Stimulated activated effector memory CD8-positive, alpha-beta T cell treated with anti-CD3 and anti-CD28 coated beads, Interleukin-12 subunit alpha, Interleukin-12 subunit beta, amount 100 ng/mL, for 72 hours (primary cell): ENCODE measurements around the gene JARID2.

ENCODE experiments used
- ATAC-seq: fragments of 150-1000 bp; cut with Tn5 transposase; 2 replicates; pipeline ENCODE4 v1.10.0; 2021
- DNase-seq, 2 donors: peaks; one replicate each; pipeline ENCODE4 v3.0.0; 2021 to 2022; ENCODE audit warnings: low spot score in 2 of 2
- H3K27ac Mint-ChIP-seq: one replicate; pipeline ENCODE4 v1.8.0; 2022; ENCODE audit warnings: mild to moderate bottlenecking, mixed read lengths
- H3K36me3 Mint-ChIP-seq: one replicate; pipeline ENCODE4 v1.8.0; 2022; ENCODE audit warnings: mild to moderate bottlenecking, mixed read lengths
- H3K4me1 Mint-ChIP-seq: one replicate; pipeline ENCODE4 v1.8.0; 2022; ENCODE audit warnings: mixed read lengths
- H3K4me3 Mint-ChIP-seq: one replicate; pipeline ENCODE4 v1.8.0; 2022; ENCODE audit warnings: mild to moderate bottlenecking, mixed read lengths
- H3K9me3 Mint-ChIP-seq: one replicate; pipeline ENCODE4 v1.8.0; 2022; ENCODE audit warnings: mixed read lengths

JARID2 gene

GRCh38 chr6:15496345-15497131 is 250.7 kb downstream of the JARID2 start:
- peaks cover 94% of the 10 kb centered on the region for H3K36me3 Mint-ChIP-seq
- H3K27ac Mint-ChIP-seq: no peak overlapping the region
- ATAC-seq (no peak), DNase-seq (no peak)
- peaks cover 29% of the 10 kb centered on the region for H3K4me1 Mint-ChIP-seq
- H3K9me3 Mint-ChIP-seq: no peaks in the 10 kb centered on the region
- no peak overlapping the region for H3K4me3 Mint-ChIP-seq

DNA sequence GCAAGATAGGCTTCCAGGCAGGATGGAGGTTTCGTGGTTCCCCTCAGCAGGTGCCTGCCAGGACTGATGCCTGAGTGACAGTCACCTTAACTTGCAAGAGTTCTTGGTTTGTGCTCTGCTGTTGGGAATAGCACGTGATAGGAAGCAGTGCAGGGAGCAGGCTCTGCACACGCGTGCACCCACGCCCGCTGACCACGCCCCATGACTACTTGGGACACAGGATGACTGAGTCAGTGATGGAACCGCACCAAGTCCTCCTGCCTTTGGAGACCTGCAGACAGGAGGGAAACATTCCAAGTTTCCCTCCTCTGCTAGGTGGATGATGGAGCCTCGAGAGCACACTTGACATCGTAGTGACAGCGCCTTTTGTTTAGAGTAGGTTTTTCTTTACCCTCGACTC is 252.8 kb downstream of the JARID2 start:
- DNase-seq (no peak), ATAC-seq (no peak)
- peaks cover 18% of the 10 kb centered on the region for H3K4me1 Mint-ChIP-seq
- H3K9me3 Mint-ChIP-seq: no peaks in the 10 kb centered on the region
- H3K36me3 Mint-ChIP-seq: peaks cover 100% of the 10 kb centered on the region
- H3K4me3 Mint-ChIP-seq: no peak overlapping the region
- no peak overlapping the region for H3K27ac Mint-ChIP-seq

DNA sequence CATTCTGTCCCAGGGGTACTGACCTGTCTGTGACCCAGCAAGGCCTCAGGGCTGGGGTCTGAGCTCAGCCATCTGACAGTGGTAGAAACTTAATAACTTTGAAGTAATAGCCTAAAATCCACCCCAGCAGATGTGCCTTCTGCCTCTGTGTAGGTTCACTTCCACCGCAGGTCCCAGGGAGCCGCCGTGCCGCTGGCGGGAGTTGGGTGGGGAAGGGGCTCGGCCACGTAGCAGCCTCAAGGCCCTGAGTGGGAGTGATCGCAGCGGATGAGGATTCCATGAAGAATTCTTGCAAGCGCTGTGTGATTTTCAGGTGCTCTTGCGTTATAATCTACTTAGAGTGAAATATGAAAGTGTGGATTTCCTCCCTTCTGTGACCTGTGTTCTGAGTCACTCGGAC is 253.3 kb downstream of the JARID2 start:
- Mint-ChIP-seq H3K4me1 (peaks cover 18% of the 10 kb centered on the region), H3K36me3 (peaks cover 100% of the 10 kb centered on the region), H3K4me3 (no peak overlapping the region), H3K9me3 (no peaks in the 10 kb centered on the region), H3K27ac (no peak overlapping the region)
- DNase-seq (no peak), ATAC-seq (no peak)

- ATAC-seq (no peak), DNase-seq (no peak)
- H3K4me3 Mint-ChIP-seq: no peak overlapping the region
These were observed 253.7 kb downstream of the JARID2 start for GRCh38 chr6:15499591-15499990.

DNA sequence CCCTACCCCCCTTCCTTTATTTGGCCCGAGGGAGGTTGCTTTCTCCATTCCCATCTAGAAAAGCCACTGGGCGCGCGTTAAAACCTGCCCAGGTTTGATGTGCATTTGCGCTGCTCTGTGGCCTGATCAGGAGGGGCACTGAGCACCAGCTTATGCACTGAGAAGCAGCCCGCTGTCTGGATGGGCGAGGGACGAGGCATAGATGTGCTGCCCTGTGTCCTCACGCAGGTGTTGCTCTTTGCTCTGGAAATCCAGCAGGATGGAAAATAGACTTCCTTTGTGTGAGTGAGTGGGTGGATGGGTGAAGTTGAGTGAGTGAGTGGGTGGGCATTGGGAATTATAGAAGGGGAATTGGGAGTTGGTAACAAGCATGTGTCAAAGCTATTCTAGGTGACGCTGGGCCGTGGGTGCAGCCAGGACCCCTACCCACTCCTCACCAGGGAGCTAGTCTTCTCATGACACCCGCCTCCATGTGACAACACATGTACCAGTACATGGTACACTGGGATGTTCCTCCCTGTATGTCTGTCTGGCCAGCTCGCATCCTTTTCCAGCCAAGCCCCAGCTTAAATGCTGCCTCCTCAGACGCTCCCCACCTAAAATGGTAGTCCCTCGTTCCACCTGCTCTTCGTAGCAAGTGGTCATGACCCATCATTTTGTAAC is 254.3 kb downstream of the JARID2 start:
- Mint-ChIP-seq H3K27ac (peak overlapping the region; percentile 68), H3K4me3 (no peak overlapping the region), H3K4me1 (peaks cover 26% of the 10 kb centered on the region), H3K9me3 (no peaks in the 10 kb centered on the region), H3K36me3 (peaks cover 100% of the 10 kb centered on the region)
- DNase-seq (no peak), ATAC-seq (no peak)

More at GRCh38 chr6:15499591-15499990, 253.7 kb downstream of the JARID2 start:
- H3K36me3 Mint-ChIP-seq: peaks cover 100% of the 10 kb centered on the region
- H3K27ac Mint-ChIP-seq: no peak overlapping the region
- peaks cover 22% of the 10 kb centered on the region for H3K4me1 Mint-ChIP-seq
- no peaks in the 10 kb centered on the region for H3K9me3 Mint-ChIP-seq

DNA sequence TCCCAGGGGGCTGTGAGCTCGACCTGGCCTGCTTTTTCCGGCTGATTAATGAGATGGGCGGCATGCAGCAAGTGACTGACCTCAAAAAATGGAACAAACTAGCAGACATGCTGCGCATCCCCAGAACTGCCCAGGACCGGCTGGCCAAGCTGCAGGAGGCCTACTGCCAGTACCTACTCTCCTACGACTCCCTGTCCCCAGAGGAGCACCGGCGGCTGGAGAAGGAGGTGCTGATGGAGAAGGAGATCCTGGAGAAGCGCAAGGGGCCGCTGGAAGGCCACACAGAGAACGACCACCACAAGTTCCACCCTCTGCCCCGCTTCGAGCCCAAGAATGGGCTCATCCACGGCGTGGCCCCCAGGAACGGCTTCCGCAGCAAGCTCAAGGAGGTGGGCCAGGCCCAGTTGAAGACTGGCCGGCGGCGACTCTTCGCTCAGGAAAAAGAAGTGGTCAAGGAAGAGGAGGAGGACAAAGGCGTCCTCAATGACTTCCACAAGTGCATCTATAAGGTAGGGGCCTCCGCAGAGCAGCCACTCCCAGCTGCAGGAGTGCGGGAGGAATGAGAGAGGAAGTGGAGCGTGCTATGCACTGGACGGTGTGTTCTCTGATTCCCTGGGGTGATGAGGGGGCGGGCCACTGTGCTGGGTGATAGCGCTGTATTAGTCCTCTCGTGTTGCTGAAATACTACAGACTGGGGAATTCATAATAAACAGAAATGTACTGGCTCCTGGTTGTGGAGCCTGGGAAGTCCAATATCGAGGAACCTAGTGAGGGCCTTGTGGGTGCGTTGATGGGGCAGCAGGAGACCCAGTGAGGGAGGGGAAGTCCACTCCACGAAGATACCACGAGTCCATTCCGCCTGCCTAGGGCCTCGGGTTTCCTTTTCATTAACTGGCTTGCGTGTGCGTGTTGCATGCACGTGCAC is 255.3 kb downstream of the JARID2 start:
- Mint-ChIP-seq H3K36me3 (peaks cover 100% of the 10 kb centered on the region), H3K9me3 (no peaks in the 10 kb centered on the region), H3K27ac (peak overlapping the region; percentile 68), H3K4me3 (no peak overlapping the region), H3K4me1 (peaks cover 26% of the 10 kb centered on the region)
- no peak for DNase-seq
- no peak for ATAC-seq

DNA sequence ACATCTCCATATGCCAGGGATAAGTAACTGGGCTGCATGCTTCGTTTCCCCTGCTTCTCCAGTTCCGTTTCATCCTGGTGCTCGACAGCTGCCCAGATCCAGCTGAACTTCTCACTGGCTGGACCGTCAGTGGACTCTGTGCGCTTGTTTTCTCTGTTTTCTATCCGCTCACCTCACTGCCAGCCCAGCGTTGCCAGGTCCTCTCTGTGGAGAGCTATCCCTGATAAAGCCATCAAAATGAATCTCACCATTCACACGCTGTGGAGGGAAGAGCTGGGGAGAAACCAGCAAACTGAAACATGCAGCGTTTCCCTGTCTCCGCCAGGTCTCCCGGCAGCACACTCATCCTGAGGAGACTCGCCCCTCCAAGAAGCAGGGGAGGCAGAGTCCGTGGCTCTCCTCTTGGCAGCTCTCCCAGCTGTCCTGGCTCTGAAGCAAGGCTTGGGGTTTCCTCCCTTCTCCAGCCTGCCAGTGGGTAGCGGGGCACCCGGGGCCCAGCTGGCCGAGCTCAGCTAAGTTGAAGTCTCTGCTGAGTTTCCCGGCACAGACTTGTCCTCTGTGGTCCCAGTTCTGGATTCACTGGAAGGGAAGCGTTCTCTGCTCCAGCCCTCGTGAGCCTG is 256.1 kb downstream of the JARID2 start:
- Mint-ChIP-seq H3K4me1 (peaks cover 26% of the 10 kb centered on the region), H3K36me3 (peaks cover 100% of the 10 kb centered on the region), H3K27ac (peak overlapping the region; percentile 40), H3K4me3 (no peak overlapping the region), H3K9me3 (no peaks in the 10 kb centered on the region)
- ATAC-seq (no peak), DNase-seq (no peak)

DNA sequence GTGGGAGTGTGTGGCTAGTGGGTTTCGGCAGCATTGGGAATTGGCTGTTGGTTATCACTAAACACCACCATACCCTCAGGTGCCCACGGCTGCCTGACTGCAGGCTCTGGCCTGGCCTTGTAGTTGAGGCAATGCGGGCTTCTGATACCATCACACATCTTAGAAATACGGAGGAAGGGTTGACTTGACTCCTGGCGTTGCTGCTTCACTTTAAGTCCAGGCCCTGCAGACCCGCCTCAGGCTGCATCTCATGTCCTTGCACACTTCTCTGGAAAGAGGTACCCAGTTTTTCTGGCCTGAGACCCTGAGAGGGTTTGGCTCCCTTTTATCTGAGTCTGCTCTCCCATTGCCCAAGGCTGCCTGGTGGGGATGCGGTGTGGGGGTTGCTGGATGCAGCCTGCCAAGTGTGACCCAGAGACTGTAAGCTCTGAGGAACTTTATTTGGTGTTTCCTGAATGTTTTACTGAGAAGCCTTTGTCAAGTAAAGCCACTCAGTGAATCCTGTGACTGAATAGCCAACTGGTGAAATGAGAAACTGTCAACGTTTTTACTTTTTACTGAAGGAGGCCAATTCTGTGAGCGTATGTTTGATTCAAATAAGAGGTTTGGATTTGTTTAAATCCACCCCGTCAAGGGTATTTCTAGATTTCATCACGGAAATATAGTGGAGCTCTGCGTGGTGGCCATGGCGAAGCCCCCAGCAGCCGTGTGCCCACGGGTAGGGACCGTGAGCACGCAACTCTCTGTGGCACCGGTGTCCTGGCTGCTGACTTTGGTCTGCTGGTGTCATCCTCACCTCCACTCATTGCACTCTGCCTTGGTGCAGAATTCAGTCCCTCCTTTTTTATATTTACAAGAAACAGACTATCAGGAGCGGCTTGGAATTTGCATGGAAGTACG is 256.8 kb downstream of the JARID2 start:
- Mint-ChIP-seq H3K27ac (no peak overlapping the region), H3K9me3 (no peaks in the 10 kb centered on the region), H3K4me1 (peaks cover 31% of the 10 kb centered on the region), H3K4me3 (no peak overlapping the region), H3K36me3 (peaks cover 100% of the 10 kb centered on the region)
- DNase-seq (no peak), ATAC-seq (no peak)

DNA sequence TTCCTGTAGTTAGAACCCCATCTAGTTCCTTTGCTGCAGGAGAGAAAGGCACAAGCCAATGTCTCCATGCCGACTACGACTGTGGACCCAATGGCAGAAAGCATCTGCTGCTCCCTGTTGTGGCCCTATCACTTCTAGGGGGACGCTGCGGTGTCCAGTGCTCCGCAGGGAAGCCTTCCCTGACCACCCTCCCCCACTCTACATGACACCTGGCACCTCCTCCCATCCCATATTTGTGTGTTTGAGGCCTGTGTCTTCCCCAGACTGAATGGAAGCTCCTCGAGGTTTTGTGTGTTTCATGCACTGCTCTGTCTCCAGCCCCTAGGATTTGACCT is 257.4 kb downstream of the JARID2 start:
- ATAC-seq: no peak
- H3K4me1 Mint-ChIP-seq: peaks cover 25% of the 10 kb centered on the region
- no peak overlapping the region for H3K4me3 Mint-ChIP-seq
- H3K36me3 Mint-ChIP-seq: peaks cover 100% of the 10 kb centered on the region
- no peaks in the 10 kb centered on the region for H3K9me3 Mint-ChIP-seq
- H3K27ac Mint-ChIP-seq: no peak overlapping the region
- DNase-seq: no peak

DNA sequence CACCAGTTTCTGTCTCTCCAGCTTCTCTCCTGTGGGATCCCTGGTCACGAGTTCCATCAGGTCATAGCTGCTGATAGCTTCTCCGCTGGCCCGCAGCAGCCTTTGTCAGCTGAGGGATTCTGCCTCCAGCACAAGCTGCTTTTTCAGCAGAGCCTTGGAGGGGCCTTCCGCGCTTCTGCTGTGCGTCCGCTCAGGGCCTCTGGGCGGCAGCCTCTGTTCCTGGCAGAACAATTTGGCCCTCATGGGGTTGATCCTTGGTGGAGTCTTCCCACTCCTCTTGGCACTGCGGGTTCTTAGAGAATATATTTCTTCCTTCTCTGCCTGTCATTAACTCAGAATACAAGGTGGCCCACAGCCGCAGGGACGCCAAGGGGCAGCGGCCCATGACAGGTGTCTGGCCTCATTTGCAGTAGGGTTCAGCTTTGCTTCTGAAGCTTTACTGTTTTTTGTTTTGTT is 258.2 kb downstream of the JARID2 start:
- Mint-ChIP-seq H3K36me3 (peaks cover 100% of the 10 kb centered on the region), H3K4me3 (no peak overlapping the region), H3K9me3 (no peaks in the 10 kb centered on the region), H3K4me1 (peaks cover 24% of the 10 kb centered on the region), H3K27ac (peak overlapping the region; percentile 77)
- DNase-seq (no peak), ATAC-seq (no peak)

DNA sequence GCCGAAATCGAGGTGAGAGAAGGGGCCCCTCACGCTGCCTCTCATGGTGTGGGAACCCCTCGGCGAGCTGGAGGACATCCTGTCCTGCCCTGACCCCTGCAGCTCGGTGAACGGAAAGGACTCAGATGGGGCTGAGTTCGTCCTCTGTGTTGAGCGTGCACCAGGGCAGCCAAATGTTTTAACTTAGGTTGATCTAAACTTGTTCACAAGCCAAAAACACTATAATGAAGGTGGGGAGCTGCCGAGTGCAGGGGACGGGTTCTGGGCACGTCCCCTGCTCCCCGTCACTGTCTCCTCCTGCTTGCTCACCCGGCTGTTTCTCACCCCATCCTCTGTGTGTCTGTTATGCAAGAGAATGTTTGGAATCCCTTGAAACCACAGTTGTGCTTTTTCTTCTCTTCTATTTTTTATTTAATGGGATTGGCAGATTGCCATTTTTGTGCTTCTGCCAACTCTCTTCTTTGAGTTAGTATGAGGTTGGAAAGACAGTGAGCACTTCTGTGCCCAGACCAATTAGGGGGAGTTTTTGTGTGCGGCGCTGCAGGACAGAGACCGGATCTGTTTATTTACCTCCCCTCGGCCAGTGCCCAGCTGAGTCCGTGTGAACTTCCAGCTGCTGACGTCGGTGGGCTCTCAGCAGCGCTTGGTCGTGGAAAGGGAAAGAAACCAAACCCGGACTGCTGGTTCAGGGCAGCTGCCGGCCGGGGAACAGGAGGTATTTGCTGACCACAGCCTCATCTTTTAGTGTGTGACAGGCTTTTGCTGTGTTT is 258.9 kb downstream of the JARID2 start:
- Mint-ChIP-seq H3K4me3 (no peak overlapping the region), H3K36me3 (peaks cover 100% of the 10 kb centered on the region), H3K9me3 (no peaks in the 10 kb centered on the region), H3K27ac (peak overlapping the region; percentile 77), H3K4me1 (peaks cover 25% of the 10 kb centered on the region)
- DNase-seq: no peak
- ATAC-seq: no peak

DNA sequence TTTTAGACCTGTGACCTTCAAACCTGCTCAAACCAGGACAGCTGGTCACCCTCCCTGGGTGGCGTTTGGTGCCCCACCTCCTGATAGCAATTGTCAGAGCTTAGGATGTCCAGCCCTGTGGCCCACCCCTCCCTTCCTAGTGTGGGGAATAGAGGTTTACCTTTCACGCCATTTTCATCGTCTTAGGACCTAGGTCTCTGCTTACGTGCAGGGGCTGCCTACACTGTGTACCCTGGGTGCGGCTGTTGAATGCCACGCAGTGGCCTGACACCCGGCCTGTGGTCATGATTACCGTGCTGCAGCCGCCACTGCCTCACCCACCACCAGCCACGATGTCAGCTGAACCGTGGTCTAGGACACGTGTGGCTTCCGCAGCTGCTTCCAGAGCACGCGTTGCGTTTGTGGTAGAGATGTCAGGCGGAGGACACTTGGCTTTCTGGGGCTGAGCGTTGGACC is 259.6 kb downstream of the JARID2 start:
- Mint-ChIP-seq H3K36me3 (peaks cover 100% of the 10 kb centered on the region), H3K4me1 (peaks cover 21% of the 10 kb centered on the region), H3K27ac (peak overlapping the region; percentile 77), H3K4me3 (no peak overlapping the region), H3K9me3 (no peaks in the 10 kb centered on the region)
- DNase-seq (no peak), ATAC-seq (no peak)

DNA sequence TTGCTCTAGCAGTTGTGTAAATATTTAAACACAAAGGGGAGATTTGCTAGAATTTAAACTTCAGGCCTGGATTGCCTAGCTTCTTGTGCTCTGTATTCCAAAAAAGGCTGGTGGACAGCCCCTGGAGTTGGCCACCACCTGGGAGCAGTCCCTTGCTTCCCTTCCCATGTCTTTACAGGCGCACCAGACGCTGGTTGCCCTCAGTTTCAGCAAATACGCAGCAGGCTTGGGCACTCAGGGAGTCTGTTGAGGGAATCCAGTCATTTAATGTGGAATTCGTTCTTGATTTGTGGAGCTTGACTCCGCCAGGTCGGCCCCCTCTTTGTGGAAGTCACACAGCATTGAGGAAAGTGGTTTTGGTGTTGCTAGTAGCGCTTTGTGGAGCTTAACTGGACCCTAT is 260.2 kb downstream of the JARID2 start:
- peak overlapping the region; percentile 77 for H3K27ac Mint-ChIP-seq
- H3K36me3 Mint-ChIP-seq: peaks cover 100% of the 10 kb centered on the region
- DNase-seq: no peak

More for the DNA sequence above, 260.2 kb downstream of the JARID2 start:
- Mint-ChIP-seq H3K4me3 (no peak overlapping the region), H3K9me3 (no peaks in the 10 kb centered on the region), H3K4me1 (peaks cover 21% of the 10 kb centered on the region)
- no peak for ATAC-seq
